NCI-H2029 (cell line): ENCODE measurements around the gene WDPCP.
A peak's percentile ranks its signal among the peaks of the same experiment; 100 is the strongest.
"Not testable (repeated sequence)": the region's sequence is repeated elsewhere in the genome, so short reads cannot be mapped to it uniquely, and the experiment has no call there.

ENCODE experiments used
- DNase-seq: peaks from one replicate; lab custom pipeline; 2025; lab: John Stamatoyannopoulos, UW

The WDPCP gene

GRCh38 chr2:63539416-63540162 lies 48.7 kb downstream of the WDPCP start:
- no peak for DNase-seq

- no peak for DNase-seq
These were observed 49.9 kb downstream of the WDPCP start for GRCh38 chr2:63538390-63538789.

GRCh38 chr2:63537306-63537705 lies 51.0 kb downstream of the WDPCP start:
- no peak for DNase-seq

- no peak for DNase-seq
These were observed 57.5 kb downstream of the WDPCP start for GRCh38 chr2:63530704-63531279.

- DNase-seq: no peak
These were observed 62.4 kb downstream of the WDPCP start for GRCh38 chr2:63525905-63526304.

- DNase-seq: no peak
These were observed 65.3 kb downstream of the WDPCP start for GRCh38 chr2:63522950-63523349.

- no peak for DNase-seq
These were observed 67.5 kb downstream of the WDPCP start for GRCh38 chr2:63520793-63521192.

- DNase-seq: no peak
These were observed 73.5 kb downstream of the WDPCP start for GRCh38 chr2:63514781-63515180.

- no peak for DNase-seq
These were observed 74.0 kb downstream of the WDPCP start for GRCh38 chr2:63514237-63514716.

GRCh38 chr2:63506320-63506719 lies 82.0 kb downstream of the WDPCP start:
- no peak for DNase-seq

- no peak for DNase-seq
These were observed 84.5 kb downstream of the WDPCP start for GRCh38 chr2:63503818-63504217.

GRCh38 chr2:63500398-63500797 lies 87.9 kb downstream of the WDPCP start:
- DNase-seq: no peak

- DNase-seq: no peak
These were observed 90.7 kb downstream of the WDPCP start for GRCh38 chr2:63497576-63497975.

GRCh38 chr2:63494968-63495367 lies 93.3 kb downstream of the WDPCP start:
- DNase-seq: no peak

GRCh38 chr2:63494100-63494499 lies 94.2 kb downstream of the WDPCP start:
- DNase-seq: no peak

- no peak for DNase-seq
These were observed 100.1 kb downstream of the WDPCP start for GRCh38 chr2:63488118-63488713.

- peak; percentile 4 for DNase-seq
These were observed 101.4 kb downstream of the WDPCP start for GRCh38 chr2:63486861-63487290.

GRCh38 chr2:63484901-63485300 lies 103.4 kb downstream of the WDPCP start:
- no peak for DNase-seq

GRCh38 chr2:63484481-63484880 lies 103.8 kb downstream of the WDPCP start:
- no peak for DNase-seq

- no peak for DNase-seq
These were observed 110.6 kb downstream of the WDPCP start for GRCh38 chr2:63477686-63478085.

GRCh38 chr2:63469313-63469712 lies 119.0 kb downstream of the WDPCP start:
- DNase-seq: not testable (repeated sequence)

GRCh38 chr2:63465633-63466032 lies 122.6 kb downstream of the WDPCP start:
- no peak for DNase-seq

- DNase-seq: no peak
These were observed 125.1 kb downstream of the WDPCP start for GRCh38 chr2:63463142-63463541.
